IMR-90 (cell line): Measurements from ENCODE around the gene EXOC2. TPM values are rescaled to one million over a fixed set of nuclear protein-coding genes. Genes with fewer than 3 reads are reported as not detected.

Source experiments
- ATAC-seq: fragments of 200-7000 bp; cut with Tn5 transposase; 2 replicates; pipeline ENCODE4 v1.9.1; 2020; ENCODE audit warnings: low read depth, mild to moderate bottlenecking, moderate library complexity
- BruUV-seq: library from RNA; stranded (reverse); fragments of 400-500 nt; replicated peaks from 2 replicates; lab custom pipeline; 2021; lab: Mats Ljungman, UMichigan
- CTCF ChIA-PET: fragments of 300-600 bp; formaldehyde crosslinking; extraction: SDS; loops from one replicate; lab custom pipeline; 2021; ENCODE audit warnings: antibody characterized with exemption; lab: Yijun Ruan, JAX
- POLR2A ChIA-PET: fragments of 300-600 bp; sonication (Branson Sonifier 250); formaldehyde crosslinking; loops from one replicate; lab custom pipeline; 2022; ENCODE audit warnings: antibody characterized with exemption; ENCODE audit not compliant: unreplicated experiment; lab: Charles Lee
- DNase-seq: peaks from one replicate; pipeline ENCODE4 v3.0.0; 2013
- H2AFZ ChIP-seq: replicated peaks from 2 replicates; pipeline ENCODE3; 2013; ENCODE audit warnings: low read length, mild to moderate bottlenecking; ENCODE audit not compliant: poor library complexity
- H2AK5ac ChIP-seq: 2 replicates; pipeline ENCODE4 v1.6.1; 2013; ENCODE audit warnings: low read depth, low read length, inconsistent platforms
- H2AK9ac ChIP-seq: replicated peaks from 2 replicates; pipeline ENCODE3; 2013; ENCODE audit warnings: mild to moderate bottlenecking, low read depth, low read length, moderate library complexity; ENCODE audit not compliant: poor library complexity
- H2BK120ac ChIP-seq: 2 replicates; pipeline ENCODE4 v1.6.1; 2013; ENCODE audit warnings: low read depth, low read length, inconsistent platforms
- H2BK15ac ChIP-seq: 3 replicates; pipeline ENCODE4 v1.6.1; 2013; ENCODE audit warnings: low read depth, low read length, inconsistent platforms
- H2BK20ac ChIP-seq: 2 replicates; pipeline ENCODE4 v1.6.1; 2013; ENCODE audit warnings: low read depth, mild to moderate bottlenecking, inconsistent platforms, low read length, moderate library complexity
- H2BK5ac ChIP-seq: 2 replicates; pipeline ENCODE4 v1.6.1; 2013; ENCODE audit warnings: mild to moderate bottlenecking, low read depth, low read length, inconsistent platforms; ENCODE audit not compliant: poor library complexity, severe bottlenecking
- H3K14ac ChIP-seq: replicated peaks from 2 replicates; pipeline ENCODE4 v1.6.1; 2013; ENCODE audit warnings: low read depth, low read length, inconsistent platforms
- H3K18ac ChIP-seq: 2 replicates; pipeline ENCODE4 v1.6.1; 2013; ENCODE audit warnings: low read depth, low read length, control low read depth
- H3K23ac ChIP-seq: 2 replicates; pipeline ENCODE4 v1.6.1; 2013; ENCODE audit warnings: low read depth, low read length, inconsistent platforms
- H3K27ac ChIP-seq: 2 replicates; pipeline ENCODE4 v1.5.1; 2013; ENCODE audit warnings: mild to moderate bottlenecking, control low read depth, low read length; ENCODE audit not compliant: insufficient read depth
- H3K27me3 ChIP-seq: 2 replicates; pipeline ENCODE4 v1.6.1; 2013; ENCODE audit warnings: low read length; ENCODE audit not compliant: control insufficient read depth, insufficient read depth
- H3K36me3 ChIP-seq: 2 replicates; pipeline ENCODE4 v1.6.1; 2013; ENCODE audit warnings: low read length, mixed read lengths; ENCODE audit not compliant: control insufficient read depth, insufficient read depth
- H3K4ac ChIP-seq: 2 replicates; pipeline ENCODE4 v1.6.1; 2013; ENCODE audit warnings: low read depth, low read length, inconsistent platforms
- H3K4me1 ChIP-seq: 2 replicates; pipeline ENCODE4 v1.6.1; 2013; ENCODE audit warnings: low read length, mixed read lengths; ENCODE audit not compliant: control insufficient read depth, insufficient read depth
- H3K4me2 ChIP-seq: 2 replicates; pipeline ENCODE4 v1.6.1; 2013; ENCODE audit warnings: low read depth, mild to moderate bottlenecking, control low read depth, low read length, moderate library complexity
- H3K4me3 ChIP-seq: 2 replicates; pipeline ENCODE4 v1.5.1; 2013; ENCODE audit warnings: low read depth, mild to moderate bottlenecking, control low read depth, low read length, moderate library complexity; ENCODE audit not compliant: insufficient read depth
- H3K56ac ChIP-seq: 2 replicates; pipeline ENCODE4 v1.6.1; 2013; ENCODE audit warnings: low read length, inconsistent platforms; ENCODE audit not compliant: insufficient read depth; ENCODE audit errors: extremely low read depth
- H3K79me1 ChIP-seq, 2 experiments: 2 replicates each; pipeline ENCODE4 v1.6.1; 2013; ENCODE audit warnings: low read length in 2 of 2, inconsistent platforms in 1 of 2, low read depth in 1 of 2
- H3K9ac ChIP-seq: 2 replicates; pipeline ENCODE4 v1.6.1; 2013; ENCODE audit warnings: low read depth, low read length, control low read depth
- H3K9me1 ChIP-seq: 2 replicates; pipeline ENCODE4 v1.6.1; 2013; ENCODE audit warnings: low read length, inconsistent platforms; ENCODE audit not compliant: insufficient read depth
- H3K9me3 ChIP-seq: 2 replicates; pipeline ENCODE4 v1.6.1; 2013; ENCODE audit warnings: low read length; ENCODE audit not compliant: control insufficient read depth, insufficient read depth
- H4K20me1 ChIP-seq: 2 replicates; pipeline ENCODE4 v1.6.1; 2013; ENCODE audit warnings: low read length, inconsistent platforms; ENCODE audit not compliant: insufficient read depth
- H4K5ac ChIP-seq: 2 replicates; pipeline ENCODE4 v1.6.1; 2013; ENCODE audit warnings: mild to moderate bottlenecking, low read depth, low read length, control low read depth
- H4K8ac ChIP-seq, 2 experiments: 2 replicates each; pipeline ENCODE4 v1.6.1; 2013; ENCODE audit warnings: low read depth in 2 of 2, low read length in 2 of 2, control low read depth in 1 of 2, inconsistent platforms in 1 of 2
- H4K91ac ChIP-seq: 2 replicates; pipeline ENCODE4 v1.6.1; 2013; ENCODE audit warnings: low read depth, low read length, inconsistent platforms; ENCODE audit not compliant: insufficient read depth
- CHD1 ChIP-seq: IDR thresholded peaks from 2 replicates; pipeline ENCODE4 v1.6.1; 2012; ENCODE audit warnings: low read depth, low read length, improper control_type of control experiment
- WGBS, 2 experiments: methylation state at CpG; one replicate each; pipeline versions ENCODE4 v1.1.5 to v1.1.7; 2013; ENCODE audit warnings: missing lambda C conversion rate in 2 of 2; ENCODE audit not compliant: insufficient read length in 1 of 2; ENCODE audit errors: extremely low coverage in 2 of 2; 5-methylcytosine and 5-hydroxymethylcytosine counted together
- dilution Hi-C: fragments of 300-500 bp; cut with HindIII; formaldehyde crosslinking; loops from one replicate; pipeline ENCODE4 v1.14.3; 2018; ENCODE audit warnings: low sequenced_read_pairs; ENCODE audit not compliant: unreplicated experiment
- in situ Hi-C: fragments of 300-500 bp; cut with MboI; formaldehyde crosslinking; loops from 3 replicates; pipeline ENCODE4 v1.14.3; 2019; ENCODE audit warnings: low sequenced_read_pairs, inconsistent platforms, mixed read lengths
- intact Hi-C: fragments of 100-400 bp; cut with micrococcal nuclease; formaldehyde crosslinking; loops from 2 replicates; pipeline ENCODE4 v1.10.0; 2022
- polyA plus RNA-seq, 3 experiments: library from polyadenylated mRNA; depleted of rRNA; stranded (reverse); fragments of >200 nt; gene quantifications; 2 replicates each; pipeline ENCODE4 v1.2.3, GENCODE V29; 2012; ENCODE audit warnings: low replicate concordance in 1 of 3
- total RNA-seq: library from RNA; depleted of rRNA; stranded (reverse); fragments of >200 nt; gene quantifications from 2 replicates; pipeline ENCODE4 v1.2.3, GENCODE V29; 2012

Gene EXOC2
- total and polyA plus RNA-seq, 2 of the 4 experiments (the other 2 are of a cell fraction) = 13.1 to 37.3 TPM

DNA sequence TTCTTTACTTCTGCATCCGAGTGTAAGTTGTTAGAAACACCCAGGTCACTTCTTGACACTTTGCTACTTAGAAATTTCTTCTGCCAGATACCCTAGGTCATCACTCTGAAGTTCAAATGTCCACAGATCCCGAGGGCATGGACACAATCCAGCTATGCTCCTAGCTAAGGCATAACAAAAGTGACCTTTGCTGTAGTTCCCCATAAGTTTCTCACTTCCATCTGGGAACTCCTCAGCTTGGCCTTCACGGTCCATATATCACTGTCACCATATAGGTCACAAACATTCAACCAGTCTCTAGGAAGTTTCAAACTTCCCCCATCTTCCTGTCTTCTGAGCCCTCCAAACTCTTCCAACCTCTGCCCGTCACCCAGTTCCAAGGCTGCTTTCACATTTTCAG is 236.1 kb downstream of the EXOC2 start:
- Histone ChIP-seq H3K14ac (no peak overlapping the region), H3K79me1 (no peaks in the 10 kb centered on the region), H3K4me1 (no peaks in the 10 kb centered on the region), H3K4me3 (no peak overlapping the region), H2AK5ac (no peak overlapping the region), H3K9me1 (no peaks in the 10 kb centered on the region), H4K5ac (no peak overlapping the region), H3K36me3 (no peaks in the 10 kb centered on the region), H2BK15ac (no peak overlapping the region), H2BK5ac (no peak overlapping the region), H3K27me3 (peaks cover 8% of the 10 kb centered on the region), H2BK120ac (no peak overlapping the region), H2AK9ac (no peak overlapping the region), H2BK20ac (no peak overlapping the region), H3K56ac (no peak overlapping the region), H3K4me2 (no peak overlapping the region), H3K18ac (no peak overlapping the region), H4K20me1 (no peaks in the 10 kb centered on the region), H2AFZ (no peak overlapping the region), H3K27ac (no peak overlapping the region), H3K9me3 (peaks cover 2% of the 10 kb centered on the region; the same call in 1 of the 2 replicates), H3K4ac (no peak overlapping the region), H4K8ac (no peak overlapping the region), H3K9ac (no peak overlapping the region), H4K91ac (no peak overlapping the region), H3K23ac (no peak overlapping the region)
- intact Hi-C loops = no loop called here
- in situ Hi-C loops = no loop called here
- no peak for DNase-seq
- dilution Hi-C loops = no loop called here
- BruUV-seq = no TSS peak
- ChIA-PET POLR2A (no interaction called here), CTCF (no interaction called here)
- no peak for ATAC-seq
- 48% methylated on average over 2 of the region's 4 CpGs; no CpG with 5 or more reads in 1 of the 2 experiments for WGBS, 2 experiments
- TF ChIP-seq CHD1 = no peak
